Fibroblast of the aortic adventitia (primary cell): ENCODE data around the gene MUC12. TPM values are rescaled to one million over a fixed set of nuclear protein-coding genes. Genes with fewer than 3 reads are reported as not detected.
"Not testable (repeated sequence)": the region's sequence is repeated elsewhere in the genome, so short reads cannot be mapped to it uniquely, and the experiment has no call there.

Experiments
- DNase-seq: peaks from one replicate; pipeline ENCODE4 v3.0.0-alpha.2; 2010; ENCODE audit warnings: low read depth
- H3K4me3 ChIP-seq: 2 replicates; pipeline ENCODE4 v1.5.1; 2011; ENCODE audit warnings: low read depth, mild to moderate bottlenecking, control low read depth, low read length, moderate library complexity
- total RNA-seq: library from RNA; depleted of rRNA; stranded (reverse); fragments of >200 nt; gene quantifications from 2 replicates; pipeline ENCODE4 v1.2.3, GENCODE V29; 2012; ENCODE audit warnings: low replicate concordance
- TF ChIP-seq, protein P1 (sequence below): IDR thresholded peaks from 2 replicates; pipeline ENCODE4 v1.5.1; 2011; ENCODE audit warnings: mild to moderate bottlenecking, low read length, control low read depth, inconsistent platforms; ENCODE audit not compliant: insufficient read depth

Gene MUC12
- total RNA-seq, 1 donor, result not detected

GRCh38 chr7:100972002-100972347 lies 2.6 kb downstream of the MUC12 start:
- TF ChIP-seq, protein P1, sequence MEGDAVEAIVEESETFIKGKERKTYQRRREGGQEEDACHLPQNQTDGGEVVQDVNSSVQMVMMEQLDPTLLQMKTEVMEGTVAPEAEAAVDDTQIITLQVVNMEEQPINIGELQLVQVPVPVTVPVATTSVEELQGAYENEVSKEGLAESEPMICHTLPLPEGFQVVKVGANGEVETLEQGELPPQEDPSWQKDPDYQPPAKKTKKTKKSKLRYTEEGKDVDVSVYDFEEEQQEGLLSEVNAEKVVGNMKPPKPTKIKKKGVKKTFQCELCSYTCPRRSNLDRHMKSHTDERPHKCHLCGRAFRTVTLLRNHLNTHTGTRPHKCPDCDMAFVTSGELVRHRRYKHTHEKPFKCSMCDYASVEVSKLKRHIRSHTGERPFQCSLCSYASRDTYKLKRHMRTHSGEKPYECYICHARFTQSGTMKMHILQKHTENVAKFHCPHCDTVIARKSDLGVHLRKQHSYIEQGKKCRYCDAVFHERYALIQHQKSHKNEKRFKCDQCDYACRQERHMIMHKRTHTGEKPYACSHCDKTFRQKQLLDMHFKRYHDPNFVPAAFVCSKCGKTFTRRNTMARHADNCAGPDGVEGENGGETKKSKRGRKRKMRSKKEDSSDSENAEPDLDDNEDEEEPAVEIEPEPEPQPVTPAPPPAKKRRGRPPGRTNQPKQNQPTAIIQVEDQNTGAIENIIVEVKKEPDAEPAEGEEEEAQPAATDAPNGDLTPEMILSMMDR, result no peak
- H3K4me3 ChIP-seq, result no peak overlapping the region
- DNase-seq, result no peak

- H3K4me3 ChIP-seq, result no peak overlapping the region
- no peak for DNase-seq
- TF ChIP-seq, protein P1, result no peak
Observed at GRCh38 chr7:100974021-100974420, 4.7 kb downstream of the MUC12 start.

GRCh38 chr7:100975371-100975821 lies 6.0 kb downstream of the MUC12 start:
- TF ChIP-seq, protein P1, result no peak
- no peak overlapping the region for H3K4me3 ChIP-seq
- no peak for DNase-seq

DNA sequence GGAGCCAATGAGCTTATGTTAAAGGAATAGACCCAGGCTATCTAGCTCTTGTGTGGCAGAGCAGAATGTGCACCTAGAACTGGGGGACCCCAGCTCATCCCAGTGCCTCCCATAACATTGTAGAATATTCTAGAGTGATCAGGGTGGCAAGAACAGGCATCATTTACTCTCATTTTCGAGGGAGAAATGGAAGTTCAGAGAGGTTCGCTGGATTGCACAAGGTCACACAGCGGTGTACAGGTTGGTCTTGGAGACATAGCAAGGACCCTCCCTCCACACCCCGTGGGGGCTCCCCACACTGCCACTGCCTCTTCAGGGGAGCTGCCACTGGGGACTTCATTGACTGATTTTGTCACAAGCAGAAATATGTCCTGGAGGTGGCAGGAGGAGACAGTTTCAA lies 8.9 kb downstream of the MUC12 start:
- no peak overlapping the region for H3K4me3 ChIP-seq
- TF ChIP-seq, protein P1, result no peak
- no peak for DNase-seq

- TF ChIP-seq, protein P1, result no peak
- H3K4me3 ChIP-seq, result no peak overlapping the region
- peak; percentile 21 for DNase-seq
Observed at GRCh38 chr7:100983451-100984187, 14.3 kb downstream of the MUC12 start.

DNA sequence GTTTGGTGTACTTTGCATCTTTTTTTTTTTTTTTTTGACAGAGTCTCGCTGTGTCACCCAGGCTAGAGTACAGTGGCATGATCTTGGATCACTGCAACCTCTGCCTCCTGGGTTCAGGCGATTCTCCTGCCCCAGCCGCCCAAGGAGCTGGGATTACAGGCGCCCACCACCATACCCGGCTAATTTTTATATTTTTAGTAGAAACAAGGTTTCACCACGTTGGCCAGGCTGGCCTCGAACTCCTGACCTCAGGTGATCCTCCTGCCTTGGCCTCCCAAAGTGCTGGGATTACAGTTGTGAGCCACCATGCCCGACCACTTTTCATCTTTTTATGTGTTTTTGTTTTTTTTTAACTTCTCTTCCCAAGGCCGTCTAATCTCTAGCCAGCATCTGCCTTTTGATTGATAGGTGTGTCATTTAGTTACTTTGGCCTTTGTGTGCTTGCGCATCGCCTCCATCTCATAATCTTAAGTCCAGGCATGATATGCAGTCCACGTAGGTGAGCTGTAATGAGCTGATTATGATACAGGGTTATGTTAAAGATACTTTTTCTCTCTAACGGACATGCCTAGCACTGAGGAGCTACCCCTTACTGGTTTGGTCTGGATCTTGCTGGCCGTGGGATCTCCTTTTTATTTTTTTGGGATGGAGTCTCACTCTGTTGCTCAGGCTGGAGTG lies 15.0 kb downstream of the MUC12 start:
- H3K4me3 ChIP-seq, DNase-seq: not testable (repeated sequence)

DNA sequence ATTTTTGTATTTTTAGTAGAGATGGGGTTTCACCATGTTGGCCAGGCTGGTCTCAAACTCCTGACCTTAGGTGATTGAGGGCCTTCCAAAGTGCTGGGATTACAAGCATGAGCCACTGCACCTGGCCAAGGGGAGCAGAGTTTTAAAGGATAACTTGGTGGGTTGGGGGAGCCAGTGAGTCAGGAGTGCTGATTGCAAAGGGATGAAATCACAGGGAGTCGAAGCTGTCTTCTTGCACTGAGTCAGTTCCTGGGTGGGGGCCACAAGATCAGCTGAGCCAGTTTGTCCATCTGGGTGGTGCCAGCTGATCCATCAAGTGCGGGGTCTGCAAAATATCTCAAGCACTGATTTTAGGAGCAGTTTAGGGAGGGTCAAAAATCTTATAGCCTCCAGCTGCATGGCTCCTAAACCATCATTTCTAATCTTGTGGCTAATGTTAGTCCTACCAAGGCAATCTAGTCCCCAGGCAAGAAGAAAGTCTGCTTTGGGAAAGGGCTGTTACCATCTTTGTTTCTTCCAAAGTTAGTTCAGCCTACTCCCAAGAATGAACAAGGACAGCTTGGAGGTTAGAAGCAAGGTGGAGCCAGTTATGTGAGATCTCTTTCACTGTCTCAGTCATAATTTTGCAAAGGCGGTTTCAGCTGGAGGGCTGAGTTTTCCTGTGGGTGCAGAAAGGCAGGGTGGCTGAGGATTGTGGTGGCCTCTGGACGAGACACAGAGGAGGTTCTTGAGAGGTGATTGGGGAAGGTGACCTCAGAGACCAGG lies 15.8 kb downstream of the MUC12 start:
- not testable (repeated sequence) for DNase-seq, H3K4me3 ChIP-seq
